Fibroblast of skin of left biceps (primary cell): ENCODE measurements around the gene C16orf95.

ENCODE experiments used
- DNase-seq, 2 experiments: peaks; one replicate each; pipeline ENCODE4 v3.0.0-alpha.2; 2013; ENCODE audit warnings: low read depth in 2 of 2

The C16orf95 gene

GRCh38 chr16:87317750-87318644, 805 bp upstream of the C16orf95 start:
- no peak for DNase-seq

GRCh38 chr16:87316450-87316922, 706 bp downstream of the C16orf95 start:
- no peak for DNase-seq

DNA sequence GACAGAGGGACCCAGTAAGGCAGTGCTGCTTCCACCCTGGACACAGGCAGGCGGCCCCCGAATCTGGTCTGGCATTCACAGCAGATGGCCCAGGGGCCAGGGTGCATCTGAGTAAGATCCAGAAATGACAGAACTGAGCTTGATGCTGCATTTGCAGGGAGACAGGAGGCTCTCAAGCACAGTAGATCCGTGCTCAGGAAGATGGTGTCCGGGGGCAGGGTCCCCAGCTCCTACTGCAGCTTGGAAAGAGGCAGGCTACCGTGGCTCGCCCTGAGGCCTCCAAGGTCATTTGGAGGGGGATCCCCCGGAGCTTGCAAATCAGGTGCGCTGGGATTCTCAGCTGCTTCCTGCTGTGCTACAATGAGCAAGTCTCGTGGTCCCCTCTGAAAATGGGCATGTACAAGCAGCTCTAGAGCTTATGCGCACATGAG, 2.2 kb downstream of the C16orf95 start:
- DNase-seq: no peak

GRCh38 chr16:87312008-87312407, 5.2 kb downstream of the C16orf95 start:
- no peak for DNase-seq

DNA sequence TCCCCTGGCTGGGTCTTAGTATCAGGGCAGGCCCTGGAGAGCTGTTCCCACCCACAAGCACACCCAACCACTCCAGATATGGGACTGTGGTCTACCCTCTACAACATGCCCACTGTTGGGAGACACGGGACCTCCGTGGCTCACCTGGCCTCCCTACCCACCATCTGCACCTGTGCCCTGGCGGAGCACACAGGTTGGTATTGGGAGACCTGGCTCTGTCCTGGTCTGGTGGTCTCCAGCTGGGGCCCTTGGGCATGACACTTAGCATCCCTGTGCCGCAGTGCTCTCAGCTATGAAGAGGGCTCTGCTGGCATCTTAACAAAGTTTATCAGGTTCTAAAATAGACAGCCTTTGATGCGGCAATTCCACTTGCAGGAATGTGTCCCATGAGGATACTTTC, 5.8 kb downstream of the C16orf95 start:
- DNase-seq: no peak

DNA sequence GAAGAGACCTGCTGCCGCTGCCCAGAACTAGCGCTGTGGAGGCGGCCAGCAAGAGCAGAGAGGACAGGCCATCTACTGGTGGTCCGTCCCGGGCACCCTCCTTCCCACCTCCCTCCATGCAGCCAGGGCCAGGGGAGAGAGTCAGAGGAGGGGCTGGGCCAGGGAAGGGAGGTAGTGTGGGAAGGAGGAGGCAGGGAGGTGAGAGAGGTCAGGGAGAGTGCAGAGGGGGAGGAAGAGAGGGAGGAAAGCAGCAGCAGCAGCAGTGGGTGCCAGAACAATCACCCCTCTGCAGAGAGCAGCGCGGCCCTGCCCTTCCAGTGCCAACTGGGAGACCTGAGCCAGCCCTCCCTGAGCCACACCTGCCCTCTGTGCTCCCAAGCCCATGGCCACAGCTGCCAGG, 6.6 kb downstream of the C16orf95 start:
- DNase-seq: no peak

GRCh38 chr16:87309620-87310525, 7.3 kb downstream of the C16orf95 start:
- no peak for DNase-seq

- no peak for DNase-seq
Measured at GRCh38 chr16:87308826-87309225, 8.4 kb downstream of the C16orf95 start.

- DNase-seq: no peak
Measured at GRCh38 chr16:87306516-87306915, 10.7 kb downstream of the C16orf95 start.

GRCh38 chr16:87305505-87306391, 11.4 kb downstream of the C16orf95 start:
- peak; percentile 50 to 53 for DNase-seq

DNA sequence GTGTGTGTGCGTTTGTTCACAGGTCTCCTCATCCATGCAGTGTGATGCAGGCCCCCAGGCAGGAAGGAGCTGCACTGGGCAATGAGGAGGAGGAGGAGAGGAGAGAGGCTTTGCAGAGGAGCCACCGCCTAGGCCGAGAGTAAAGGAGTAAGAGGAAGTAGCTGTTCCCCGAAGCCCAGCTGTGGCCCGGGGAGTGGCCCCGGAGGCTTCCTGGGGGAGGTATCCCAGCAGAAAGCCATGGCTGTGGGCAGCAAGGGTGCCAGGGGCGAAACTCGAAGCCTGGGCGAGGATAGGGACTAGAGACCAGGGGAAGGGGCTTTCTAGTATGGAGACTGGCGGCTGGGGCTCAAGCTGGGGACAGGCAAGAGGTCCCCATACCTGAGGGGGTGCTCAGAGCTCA, 12.2 kb downstream of the C16orf95 start:
- DNase-seq: no peak

- DNase-seq: no peak
Measured at GRCh38 chr16:87303962-87304521, 13.2 kb downstream of the C16orf95 start.

DNA sequence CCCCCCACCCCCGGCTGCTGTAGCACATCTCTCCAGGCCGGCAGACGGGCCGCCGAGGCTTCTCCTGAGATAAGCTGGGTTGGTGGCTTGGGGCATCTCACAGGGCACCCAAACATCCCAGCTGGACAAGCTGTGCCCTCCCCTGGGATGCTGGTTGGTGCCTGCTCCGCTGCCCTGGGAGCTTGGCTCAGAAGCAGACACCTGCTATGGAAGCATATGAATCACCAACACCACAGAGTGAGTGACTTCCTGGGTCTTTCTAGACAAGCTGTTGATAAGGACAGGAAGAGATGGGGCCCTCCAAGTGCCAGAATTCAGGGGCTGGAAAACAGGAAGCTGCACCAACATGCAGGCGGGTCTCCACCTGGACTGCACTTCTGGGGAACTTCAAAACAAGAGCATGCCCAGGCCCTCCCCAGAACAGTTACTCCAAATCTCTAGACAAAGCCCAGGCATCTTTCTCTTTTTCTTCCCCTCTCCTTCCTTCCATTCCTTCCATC, 13.7 kb downstream of the C16orf95 start:
- no peak for DNase-seq

DNA sequence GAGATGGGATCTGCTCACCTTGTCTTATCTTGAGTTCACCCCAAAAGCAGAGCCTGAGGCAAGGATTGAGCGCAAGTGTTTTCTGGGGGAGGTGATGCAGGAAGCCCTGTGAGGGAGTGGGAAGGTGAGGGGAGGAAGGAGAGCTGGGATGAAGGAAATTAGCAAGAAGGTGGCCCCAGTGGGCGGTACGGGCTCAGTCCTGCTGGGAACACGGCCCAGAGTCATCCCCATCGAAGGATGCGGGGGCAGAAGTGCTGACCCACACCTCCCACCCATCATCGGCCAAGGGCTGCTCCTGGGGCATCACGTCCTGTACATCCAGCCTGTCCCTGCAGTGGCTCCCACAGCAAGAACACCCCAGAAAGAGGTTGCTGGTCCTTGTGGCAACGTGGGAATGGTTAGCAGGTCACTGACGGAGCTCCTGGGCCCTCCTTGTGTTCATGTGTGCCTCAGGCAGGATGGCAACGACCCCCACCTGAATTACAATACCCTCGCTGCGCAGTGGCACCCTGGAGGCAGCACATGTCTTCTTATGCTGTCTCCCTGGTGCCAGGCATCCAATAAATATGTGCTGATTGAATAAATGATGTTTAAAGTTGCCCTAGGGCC, 18.2 kb downstream of the C16orf95 start:
- DNase-seq: no peak

GRCh38 chr16:87297918-87298631, 19.1 kb downstream of the C16orf95 start:
- no peak for DNase-seq

DNA sequence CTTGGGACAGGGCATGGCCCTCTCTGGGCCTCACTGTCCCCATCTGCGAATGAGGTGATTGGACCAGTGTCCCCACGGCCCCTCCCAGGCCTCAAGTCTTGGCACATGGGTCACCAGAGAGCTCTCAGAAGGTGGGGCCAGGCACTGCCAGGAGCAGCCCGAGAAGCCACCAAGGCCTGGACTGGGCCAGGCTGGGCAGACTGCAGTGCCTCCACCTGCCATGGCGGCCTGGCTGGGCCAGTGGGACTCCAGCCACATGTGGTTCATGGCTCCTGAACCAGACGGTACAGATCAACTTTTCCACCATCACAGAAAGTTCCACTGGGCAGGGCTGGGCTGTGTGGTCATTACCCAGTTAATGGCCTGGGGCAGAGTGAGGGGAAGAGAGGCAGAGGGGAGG, 19.8 kb downstream of the C16orf95 start:
- no peak for DNase-seq

DNA sequence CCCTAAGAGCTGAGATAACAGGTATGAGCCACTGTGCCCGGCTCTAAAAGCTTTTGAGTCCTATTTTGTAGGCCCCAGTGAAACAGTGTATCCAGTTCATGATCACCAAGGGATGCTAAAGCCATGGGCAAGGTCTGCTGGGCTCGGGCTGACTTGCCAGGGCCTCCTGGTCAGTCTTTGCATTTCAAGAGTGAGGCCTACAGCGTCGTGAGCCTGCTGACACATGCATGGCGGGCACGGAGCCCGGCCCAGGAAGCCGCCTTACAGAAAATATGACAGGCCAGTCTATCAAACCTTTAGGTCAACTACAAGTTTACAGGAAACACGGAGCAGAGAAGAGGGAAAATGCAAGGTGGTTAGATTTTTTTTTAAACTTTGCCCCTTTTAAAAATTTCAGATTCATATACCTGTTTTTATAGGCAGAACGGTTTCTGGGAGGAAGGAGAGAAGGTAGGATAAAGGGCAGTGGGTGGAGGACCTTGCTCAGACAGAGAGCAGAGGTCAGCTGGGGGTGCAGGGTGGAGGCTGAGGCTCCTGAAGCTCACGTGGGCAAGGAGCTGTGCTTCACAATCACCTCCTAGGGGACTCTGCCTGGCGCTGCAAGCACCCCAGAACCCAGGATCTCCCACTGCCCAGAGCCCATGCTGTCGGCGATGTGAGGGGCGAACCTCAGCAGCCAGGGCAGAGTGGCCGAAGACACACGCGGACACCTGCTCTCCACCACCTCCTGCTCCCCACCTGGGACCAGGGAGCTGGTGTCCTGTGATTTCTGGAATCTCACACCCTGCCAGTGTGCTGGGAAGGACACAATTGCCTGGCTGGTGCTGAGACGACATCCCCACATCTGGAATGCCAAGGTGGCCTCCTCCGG, 21.3 kb downstream of the C16orf95 start:
- DNase-seq: no peak

- no peak for DNase-seq
Measured at GRCh38 chr16:87295259-87295658, 21.9 kb downstream of the C16orf95 start.

GRCh38 chr16:87293990-87294389, 23.2 kb downstream of the C16orf95 start:
- DNase-seq: no peak
